ENCODE results near the gene FANCB.

Gene FANCB

DNA sequence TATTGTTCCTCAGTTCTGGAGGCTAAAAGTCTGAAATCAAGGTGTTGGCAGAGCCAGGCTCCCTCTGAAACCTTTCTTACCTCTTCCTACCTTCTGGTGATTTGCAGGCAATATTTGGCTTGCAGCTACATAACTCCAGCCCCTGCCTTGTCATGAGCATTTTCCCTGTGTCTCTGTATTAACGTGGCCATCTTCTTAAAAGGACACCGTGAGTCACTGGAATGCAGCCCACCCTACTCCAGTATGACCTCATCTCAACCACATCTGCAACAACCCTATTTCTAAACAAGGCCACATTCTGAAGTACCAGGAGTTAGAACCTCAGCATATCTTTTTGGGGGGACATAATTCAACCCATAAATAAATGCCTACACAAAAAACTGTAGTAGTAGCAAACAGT is 40.7 kb downstream of the FANCB start:
- DNase-seq = no peak

DNA sequence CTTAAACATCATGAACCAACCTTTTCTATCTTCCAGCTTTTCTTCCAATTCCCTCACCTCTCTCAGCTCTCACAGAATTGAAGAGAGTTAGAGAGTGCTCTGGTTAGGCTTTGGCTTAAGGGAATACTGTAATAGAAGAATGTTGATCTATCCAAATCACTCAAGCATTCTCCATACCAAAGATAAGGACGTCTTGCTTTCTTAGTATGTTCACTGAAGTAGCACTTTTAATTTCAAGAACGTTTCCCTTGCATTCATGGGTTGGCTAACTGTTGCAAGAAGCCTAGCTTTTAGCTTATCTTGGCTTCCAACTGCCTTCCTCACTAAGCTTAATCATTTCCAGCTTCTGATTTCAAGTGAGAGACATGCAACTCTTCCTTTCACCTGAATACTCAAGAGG is 43.2 kb downstream of the FANCB start:
- DNase-seq = no peak

DNA sequence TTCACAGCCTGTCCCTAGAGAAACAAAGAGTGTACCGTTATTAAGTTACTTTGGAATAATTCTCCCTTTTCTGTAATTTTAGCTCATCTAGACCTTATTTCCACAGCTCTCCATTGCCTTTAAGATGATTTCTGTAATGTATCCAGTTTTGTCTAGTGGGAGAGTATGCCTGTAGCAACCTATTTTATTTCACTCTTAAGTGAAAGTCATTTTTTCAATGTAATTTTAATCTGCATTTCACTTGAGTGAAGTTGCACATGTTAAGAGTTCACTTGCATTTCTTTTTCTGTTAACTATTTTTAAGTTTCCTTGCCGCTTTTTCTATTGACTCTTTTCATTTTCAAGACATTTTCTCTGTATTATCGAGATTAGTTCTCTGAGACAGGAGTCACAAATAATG is 46.5 kb downstream of the FANCB start:
- no peak for DNase-seq

DNA sequence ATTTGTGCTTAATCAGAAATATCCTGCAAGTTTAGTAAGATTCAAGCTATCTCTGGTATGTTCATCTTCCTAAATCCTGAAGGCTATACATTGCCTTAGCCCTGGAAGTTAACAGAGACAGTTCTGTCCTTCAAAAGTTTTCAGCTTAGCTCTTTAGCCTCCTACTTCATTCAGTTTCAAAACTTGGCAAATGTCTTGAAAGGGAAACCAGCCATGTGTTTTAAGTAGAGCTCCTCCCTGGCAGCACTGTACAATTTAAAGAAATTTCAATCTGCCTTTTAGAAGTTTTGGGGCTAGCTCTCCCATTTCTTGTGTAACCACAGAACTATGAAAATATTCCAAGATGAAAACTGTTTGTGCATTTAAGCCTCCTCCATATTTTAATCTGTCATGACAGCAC is 47.0 kb downstream of the FANCB start:
- DNase-seq = no peak

DNA sequence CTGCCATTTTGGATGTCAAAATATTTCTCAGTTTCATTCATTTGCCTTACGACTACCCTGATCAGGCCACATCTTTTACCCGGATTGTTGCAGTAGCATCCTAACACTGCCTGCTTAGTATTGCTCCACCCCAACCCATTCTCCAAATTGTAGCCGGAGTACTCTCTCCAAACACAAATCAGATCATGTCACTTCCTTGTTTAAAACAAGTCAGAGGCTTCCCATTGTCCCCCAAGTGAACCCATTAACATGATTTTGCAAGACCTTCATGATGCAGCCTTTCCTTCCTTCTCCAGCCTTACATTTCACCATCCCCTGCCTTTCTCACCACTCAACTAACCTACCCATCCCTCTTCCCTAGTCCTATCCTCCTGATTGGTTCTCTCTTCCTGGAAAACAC is 53.1 kb downstream of the FANCB start:
- DNase-seq = no peak

DNA sequence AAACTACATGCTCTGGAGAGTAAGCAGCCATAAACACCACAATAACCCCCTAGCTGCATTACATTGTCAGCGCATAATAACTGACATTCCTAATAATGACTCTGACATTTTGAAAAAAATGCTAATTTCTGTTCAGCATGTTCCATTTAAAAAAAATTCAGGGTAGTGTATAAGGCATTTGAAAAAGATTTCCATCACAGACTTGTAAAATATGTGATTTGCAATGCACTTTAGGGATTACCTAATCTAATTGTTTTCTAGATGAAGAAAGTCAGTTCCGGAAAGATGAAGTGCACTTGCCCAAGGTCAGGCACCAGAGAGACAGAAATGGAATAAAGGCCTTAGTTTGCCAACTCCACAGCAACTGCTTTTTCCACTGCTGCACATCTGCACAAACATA is 55.3 kb downstream of the FANCB start:
- DNase-seq = no peak

DNA sequence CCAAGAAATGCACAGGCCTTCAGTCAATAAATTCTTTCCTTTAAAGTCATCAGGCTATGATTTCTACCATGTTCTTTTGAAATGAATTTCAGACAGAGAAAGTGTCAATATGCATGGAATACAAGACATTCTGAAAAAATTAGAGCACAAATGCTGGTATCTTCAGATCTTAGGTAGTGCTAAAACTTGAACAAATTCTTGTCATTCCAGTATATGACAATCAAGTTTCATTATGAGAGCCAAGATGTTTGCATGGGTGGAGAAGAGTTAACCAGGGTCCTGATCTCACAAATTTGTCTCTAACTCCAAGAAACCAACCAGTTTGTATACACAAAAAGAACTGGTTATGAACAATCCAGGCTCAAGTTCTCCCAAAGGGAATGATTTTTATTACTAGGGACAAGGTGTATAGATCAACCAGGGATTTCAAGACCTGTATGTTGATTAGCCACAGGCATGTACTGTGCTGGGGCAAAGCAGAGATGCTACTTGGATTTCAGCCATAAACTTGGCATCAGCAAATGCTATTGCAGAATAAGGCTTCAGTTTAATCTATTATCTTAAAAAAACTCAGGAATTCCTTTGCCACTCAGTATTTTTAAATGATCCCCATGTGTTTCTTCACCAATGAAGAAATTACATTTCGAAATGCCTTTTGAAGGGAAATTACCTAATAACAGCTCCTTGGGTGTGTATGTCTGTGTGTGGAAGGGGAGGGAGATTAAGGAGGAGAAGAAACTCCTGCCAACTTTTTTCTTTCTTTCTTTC is 69.7 kb downstream of the FANCB start:
- DNase-seq = no peak

DNA sequence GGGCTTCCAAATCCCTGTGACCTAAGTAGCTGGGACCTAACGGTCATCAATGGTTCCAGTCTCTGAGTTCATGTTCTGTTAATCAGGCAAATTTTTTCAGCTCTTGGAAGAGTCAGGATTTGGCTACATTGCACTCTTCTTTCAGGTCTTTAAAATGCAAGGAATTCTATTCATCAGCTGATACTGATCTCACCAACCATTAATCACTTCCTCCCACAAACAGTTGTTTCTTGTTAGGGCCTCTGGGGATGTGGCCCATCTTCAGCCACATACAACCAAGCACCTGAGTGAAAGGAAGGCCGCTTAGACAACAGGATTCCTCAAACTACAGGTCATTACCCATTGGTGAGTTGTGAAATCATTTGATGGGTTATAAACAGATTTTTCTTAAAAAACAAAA is 71.7 kb downstream of the FANCB start:
- DNase-seq = no peak

DNA sequence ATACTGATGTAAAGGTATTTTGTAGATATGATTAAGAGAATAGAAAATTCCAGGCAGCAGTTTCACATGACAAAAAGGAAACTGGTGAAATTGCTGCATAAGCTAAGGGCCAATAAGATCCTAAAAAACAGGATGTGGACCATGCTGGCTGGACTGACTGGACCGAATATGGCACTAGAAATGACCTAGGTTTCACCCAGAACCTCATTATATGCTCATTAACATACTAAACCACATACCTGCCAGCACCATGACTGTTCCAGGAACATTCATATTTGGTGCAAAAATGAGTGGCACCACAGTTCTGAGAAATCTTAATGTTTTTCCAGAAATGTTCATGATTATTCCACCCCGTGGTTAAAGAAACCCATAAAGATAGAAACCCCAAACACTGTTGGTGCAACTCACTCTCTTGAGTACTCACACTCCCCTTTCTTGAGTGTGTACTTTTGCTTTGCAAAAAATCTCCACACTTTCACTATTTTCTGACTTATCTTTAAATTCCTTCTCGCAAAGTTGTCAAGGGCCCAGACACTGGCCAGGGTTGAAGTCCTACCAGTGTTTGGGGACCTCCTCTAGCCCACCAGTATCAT is 74.0 kb downstream of the FANCB start:
- no peak for DNase-seq

Data from femur (tissue), 1 donor.